ENCODE measurements around the gene RPLP1.

The RPLP1 gene

DNA sequence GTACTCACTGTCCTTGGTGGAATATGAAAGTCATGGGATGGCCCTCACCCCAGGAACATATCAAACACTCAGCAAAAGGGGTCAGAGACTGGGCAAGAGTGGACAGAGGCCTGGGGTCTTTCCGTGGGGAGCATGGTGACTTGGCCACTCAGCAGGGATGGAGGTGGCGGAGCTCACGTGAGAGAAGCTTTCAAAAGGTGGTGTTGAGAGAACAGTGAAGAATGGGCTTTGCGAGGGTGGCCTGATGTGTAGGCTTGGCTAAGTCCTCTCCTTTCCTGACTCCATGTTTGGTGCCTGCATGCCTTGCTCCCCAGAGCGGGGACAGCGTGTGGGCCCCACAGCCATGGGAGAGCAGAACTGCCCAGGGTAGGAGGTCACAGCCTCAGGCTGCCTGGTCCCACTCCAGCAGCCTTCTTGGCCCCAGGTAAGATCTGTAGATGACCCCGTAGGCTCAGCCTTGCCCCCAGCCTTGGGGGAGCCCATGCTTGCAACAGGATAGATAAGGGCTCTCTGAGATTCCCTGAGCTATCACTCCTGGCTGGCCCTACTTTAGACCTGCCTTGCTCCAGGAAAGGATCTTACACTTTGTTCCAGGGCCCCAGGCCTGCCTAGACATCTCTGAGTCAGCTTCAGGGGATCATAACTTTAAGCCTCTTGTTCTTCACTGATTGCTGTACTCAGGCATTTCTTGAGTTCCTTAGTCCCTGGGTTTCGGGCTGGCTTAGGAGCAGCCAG lies 17.0 kb downstream of the RPLP1 start:
- no peak overlapping the region for H3K27ac ChIP-seq (ENCODE audit: low read depth, low read length)
- H3K79me2 ChIP-seq (ENCODE audit: control insufficient read depth, insufficient read depth, low read length, unreplicated experiment), result no peaks in the 10 kb centered on the region
- H3K4me3 ChIP-seq (ENCODE audit: low read depth, low read length), result no peak overlapping the region
- no peaks in the 10 kb centered on the region for H3K27me3 ChIP-seq (ENCODE audit: insufficient read depth, low read length)
- no peaks in the 10 kb centered on the region for H3K36me3 ChIP-seq (ENCODE audit: insufficient read depth, low read length)
- no peak overlapping the region for H2AFZ ChIP-seq (ENCODE audit: low read length, unreplicated experiment)
- H3K4me1 ChIP-seq (ENCODE audit: control insufficient read depth, insufficient read depth, low read length, unreplicated experiment), result peaks cover 16% of the 10 kb centered on the region

DNA sequence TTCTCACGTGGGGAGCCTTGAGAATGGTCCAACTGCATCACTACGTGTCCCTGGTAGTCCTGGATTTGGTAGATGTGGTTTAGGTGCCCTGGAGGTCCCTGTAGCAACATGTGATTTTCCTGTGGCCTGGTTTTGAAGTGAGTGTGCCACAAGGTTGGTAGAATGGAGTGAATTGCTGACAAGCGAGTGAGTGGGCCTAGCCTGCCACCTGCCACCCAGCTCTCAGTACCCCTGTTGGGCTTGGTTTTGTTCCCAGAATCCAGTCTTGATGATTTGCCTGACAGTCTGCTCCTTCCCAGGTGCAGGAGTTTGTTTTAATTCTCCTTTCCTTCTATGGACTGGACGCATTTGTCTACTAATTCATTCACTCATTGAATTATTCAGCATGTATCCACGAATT lies 19.4 kb downstream of the RPLP1 start:
- Histone ChIP-seq H3K36me3 (ENCODE audit: insufficient read depth, low read length) (no peaks in the 10 kb centered on the region), H3K27ac (ENCODE audit: low read depth, low read length) (no peak overlapping the region), H3K4me3 (ENCODE audit: low read depth, low read length) (no peak overlapping the region), H2AFZ (ENCODE audit: low read length, unreplicated experiment) (no peak overlapping the region), H3K4me1 (ENCODE audit: control insufficient read depth, insufficient read depth, low read length, unreplicated experiment) (peaks cover 12% of the 10 kb centered on the region), H3K79me2 (ENCODE audit: control insufficient read depth, insufficient read depth, low read length, unreplicated experiment) (no peaks in the 10 kb centered on the region), H3K27me3 (ENCODE audit: insufficient read depth, low read length) (no peaks in the 10 kb centered on the region)

DNA sequence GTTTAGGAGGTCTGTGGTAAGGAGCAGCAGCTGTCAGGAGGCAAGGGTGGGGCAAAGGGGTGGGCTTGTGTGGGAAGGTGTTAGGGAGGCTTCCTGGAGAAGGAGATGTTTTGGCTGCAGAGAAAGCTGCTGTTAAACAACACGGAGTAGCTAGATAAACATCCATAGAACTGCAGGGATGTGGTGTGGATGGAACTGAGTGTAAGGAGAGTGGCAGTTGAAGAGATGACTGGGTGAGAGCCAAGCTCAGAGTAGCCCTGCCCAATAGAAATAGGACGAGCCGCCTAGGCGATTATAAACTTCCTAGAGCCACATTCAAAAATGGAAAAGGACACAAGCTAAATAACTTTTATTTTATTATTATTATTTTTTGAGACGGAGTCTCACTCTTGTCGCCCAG lies 19.9 kb downstream of the RPLP1 start:
- Histone ChIP-seq H2AFZ (ENCODE audit: low read length, unreplicated experiment) (no peak overlapping the region), H3K79me2 (ENCODE audit: control insufficient read depth, insufficient read depth, low read length, unreplicated experiment) (no peaks in the 10 kb centered on the region), H3K4me1 (ENCODE audit: control insufficient read depth, insufficient read depth, low read length, unreplicated experiment) (peaks cover 12% of the 10 kb centered on the region), H3K27ac (ENCODE audit: low read depth, low read length) (no peak overlapping the region), H3K36me3 (ENCODE audit: insufficient read depth, low read length) (no peaks in the 10 kb centered on the region), H3K4me3 (ENCODE audit: low read depth, low read length) (no peak overlapping the region), H3K27me3 (ENCODE audit: insufficient read depth, low read length) (no peaks in the 10 kb centered on the region)

DNA sequence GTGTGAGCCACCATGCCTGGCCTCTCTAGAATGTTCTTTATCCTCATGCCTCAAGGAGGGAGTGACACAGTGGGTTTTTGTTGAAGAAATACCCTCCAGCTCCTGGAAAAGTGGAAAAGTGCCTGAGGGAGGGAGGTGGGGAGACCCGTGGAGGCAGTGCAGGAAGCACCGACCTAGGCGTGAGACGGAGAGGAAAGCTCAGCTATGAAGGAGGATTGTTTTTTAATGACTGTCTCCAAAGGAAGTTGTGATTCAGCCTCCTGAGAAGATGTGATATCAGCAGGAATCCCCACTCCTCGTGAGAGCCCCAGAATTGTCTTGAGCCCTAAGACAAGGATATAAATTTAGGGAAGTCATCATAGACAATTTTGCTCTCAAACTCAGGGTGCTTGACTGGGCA lies 21.7 kb downstream of the RPLP1 start:
- Histone ChIP-seq H2AFZ (ENCODE audit: low read length, unreplicated experiment) (peak overlapping the region; percentile 23), H3K79me2 (ENCODE audit: control insufficient read depth, insufficient read depth, low read length, unreplicated experiment) (no peaks in the 10 kb centered on the region), H3K36me3 (ENCODE audit: insufficient read depth, low read length) (no peaks in the 10 kb centered on the region), H3K27me3 (ENCODE audit: insufficient read depth, low read length) (no peaks in the 10 kb centered on the region), H3K4me1 (ENCODE audit: control insufficient read depth, insufficient read depth, low read length, unreplicated experiment) (peaks cover 12% of the 10 kb centered on the region), H3K4me3 (ENCODE audit: low read depth, low read length) (no peak overlapping the region), H3K27ac (ENCODE audit: low read depth, low read length) (no peak overlapping the region)

DNA sequence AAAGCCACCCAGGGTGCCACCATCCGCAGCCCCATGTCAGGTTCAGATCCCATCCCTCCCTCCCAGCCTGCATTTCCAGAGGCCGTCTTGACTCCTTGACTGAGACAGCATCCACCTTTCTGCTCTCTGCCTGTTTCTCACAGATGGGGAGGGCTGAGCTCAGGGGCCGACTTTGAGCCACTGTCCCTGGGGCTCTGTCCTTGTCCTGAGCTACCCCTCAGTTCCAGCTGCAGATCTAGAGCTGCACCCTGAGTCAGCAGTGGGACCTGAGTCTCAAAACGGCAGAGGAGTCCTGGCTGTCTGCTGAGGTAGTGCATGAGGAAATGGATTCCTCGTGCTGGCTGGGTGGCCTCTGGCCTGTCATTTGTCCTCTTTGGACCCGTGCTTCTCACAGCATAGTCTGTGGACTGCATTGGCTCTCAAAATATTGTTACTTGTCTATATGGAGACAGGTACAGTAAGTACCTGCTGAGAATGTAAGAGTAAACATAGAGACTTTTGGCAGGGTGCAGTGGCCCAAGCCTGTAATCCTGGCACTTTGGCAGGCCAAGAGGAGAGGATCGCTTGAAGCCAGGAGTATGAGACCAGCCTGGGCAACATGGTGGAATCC lies 22.3 kb downstream of the RPLP1 start:
- Histone ChIP-seq H3K4me1 (ENCODE audit: control insufficient read depth, insufficient read depth, low read length, unreplicated experiment) (peaks cover 12% of the 10 kb centered on the region), H3K27me3 (ENCODE audit: insufficient read depth, low read length) (no peaks in the 10 kb centered on the region), H3K4me3 (ENCODE audit: low read depth, low read length) (no peak overlapping the region), H2AFZ (ENCODE audit: low read length, unreplicated experiment) (no peak overlapping the region), H3K36me3 (ENCODE audit: insufficient read depth, low read length) (no peaks in the 10 kb centered on the region), H3K79me2 (ENCODE audit: control insufficient read depth, insufficient read depth, low read length, unreplicated experiment) (no peaks in the 10 kb centered on the region), H3K27ac (ENCODE audit: low read depth, low read length) (no peak overlapping the region)

DNA sequence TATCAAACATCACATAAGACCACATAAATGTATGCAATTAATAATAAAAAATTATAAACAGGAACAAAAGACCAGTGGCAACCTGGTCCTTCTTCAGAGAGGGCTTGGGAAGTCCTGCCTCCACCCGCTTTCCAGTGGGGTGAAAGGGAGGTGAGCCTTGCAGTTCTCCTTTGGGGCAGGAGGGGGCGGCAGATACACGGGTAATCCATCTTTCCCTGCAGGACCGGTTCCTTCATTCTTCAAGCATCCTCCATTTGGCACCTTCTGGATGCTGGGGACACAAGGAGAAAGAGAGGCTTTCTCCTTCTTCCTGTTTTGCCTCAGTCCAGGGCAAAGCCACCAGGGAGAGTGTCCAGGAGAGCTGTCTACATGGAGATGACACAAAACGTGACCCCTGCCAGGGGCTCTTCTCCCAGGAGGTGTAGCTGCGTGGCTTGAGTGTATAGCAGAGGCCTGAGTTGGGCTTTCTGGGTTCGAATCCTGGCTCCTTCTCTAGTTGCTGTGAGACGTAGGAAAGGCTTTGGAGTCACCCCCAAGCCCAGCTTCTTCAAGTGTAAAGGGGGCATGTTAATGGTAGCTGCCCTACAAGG lies 23.2 kb downstream of the RPLP1 start:
- Histone ChIP-seq H2AFZ (ENCODE audit: low read length, unreplicated experiment) (no peak overlapping the region), H3K79me2 (ENCODE audit: control insufficient read depth, insufficient read depth, low read length, unreplicated experiment) (no peaks in the 10 kb centered on the region), H3K27me3 (ENCODE audit: insufficient read depth, low read length) (no peaks in the 10 kb centered on the region), H3K4me1 (ENCODE audit: control insufficient read depth, insufficient read depth, low read length, unreplicated experiment) (peaks cover 12% of the 10 kb centered on the region), H3K4me3 (ENCODE audit: low read depth, low read length) (no peak overlapping the region), H3K27ac (ENCODE audit: low read depth, low read length) (no peak overlapping the region), H3K36me3 (ENCODE audit: insufficient read depth, low read length) (no peaks in the 10 kb centered on the region)

DNA sequence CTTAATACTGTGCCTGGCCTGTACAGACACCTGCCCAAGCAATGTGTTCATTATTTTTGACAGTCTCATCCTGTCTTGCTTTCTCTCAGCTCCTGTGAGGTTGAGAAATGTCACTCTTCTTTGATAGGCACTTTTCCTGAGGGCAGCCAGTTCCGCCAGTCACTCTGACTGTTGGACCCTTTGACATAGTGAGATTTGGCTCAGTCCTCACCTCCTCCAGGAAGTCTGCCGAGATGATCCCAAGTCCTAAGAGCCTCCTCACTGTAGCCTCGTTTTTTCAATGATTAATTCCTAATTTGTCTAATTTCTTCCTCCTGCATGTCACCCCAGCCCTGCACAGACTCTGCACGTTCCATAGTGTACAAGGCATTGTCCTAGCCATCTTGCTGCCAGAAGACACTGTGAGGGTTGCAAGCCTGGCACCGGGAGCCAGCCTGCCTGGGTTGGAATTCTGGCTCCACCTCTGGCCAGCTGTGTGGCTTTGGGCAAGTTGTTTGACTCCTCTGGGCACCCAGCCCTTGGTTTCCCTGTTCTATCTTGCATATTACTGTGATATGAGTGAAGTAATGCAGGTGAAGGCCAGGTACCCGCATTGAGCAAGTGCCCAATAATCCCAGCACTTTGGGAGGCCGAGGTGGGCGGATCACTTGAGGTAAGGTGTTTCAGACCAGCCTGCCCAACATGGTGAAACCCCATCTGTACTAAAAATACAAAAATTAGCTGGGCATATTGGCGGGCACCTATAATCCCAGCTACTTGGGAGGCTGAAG lies 24.3 kb downstream of the RPLP1 start:
- Histone ChIP-seq H3K27me3 (ENCODE audit: insufficient read depth, low read length) (no peaks in the 10 kb centered on the region), H3K79me2 (ENCODE audit: control insufficient read depth, insufficient read depth, low read length, unreplicated experiment) (no peaks in the 10 kb centered on the region), H3K4me1 (ENCODE audit: control insufficient read depth, insufficient read depth, low read length, unreplicated experiment) (peaks cover 12% of the 10 kb centered on the region), H3K36me3 (ENCODE audit: insufficient read depth, low read length) (no peaks in the 10 kb centered on the region), H2AFZ (ENCODE audit: low read length, unreplicated experiment) (no peak overlapping the region), H3K4me3 (ENCODE audit: low read depth, low read length) (no peak overlapping the region), H3K27ac (ENCODE audit: low read depth, low read length) (no peak overlapping the region)

DNA sequence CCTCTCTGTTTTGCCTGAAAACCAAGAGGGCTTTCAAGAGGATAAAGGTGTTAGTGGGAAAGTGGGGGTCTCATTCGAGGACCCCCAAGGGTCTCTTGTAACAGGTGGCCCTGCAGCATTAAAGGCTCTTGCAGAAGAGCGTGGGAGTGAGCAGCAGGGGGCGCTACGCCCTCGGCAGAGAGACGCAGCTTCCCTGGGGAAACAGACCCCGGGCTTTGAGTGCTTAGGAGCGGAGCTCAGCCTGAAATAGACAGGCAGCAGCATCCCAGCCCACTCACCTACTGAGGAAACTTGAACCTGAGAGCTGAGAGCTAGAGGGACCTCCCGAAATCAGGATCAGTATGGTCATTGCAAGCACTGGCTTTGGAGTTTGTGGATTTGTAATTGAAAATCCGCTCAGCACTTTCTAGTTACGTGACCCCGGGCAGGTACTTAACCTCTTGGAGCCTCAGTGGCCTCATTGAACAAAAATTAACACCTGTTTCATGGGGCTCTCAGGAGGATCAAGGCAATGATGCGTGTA lies 25.7 kb downstream of the RPLP1 start:
- Histone ChIP-seq H2AFZ (ENCODE audit: low read length, unreplicated experiment) (no peak overlapping the region), H3K27me3 (ENCODE audit: insufficient read depth, low read length) (no peaks in the 10 kb centered on the region), H3K4me1 (ENCODE audit: control insufficient read depth, insufficient read depth, low read length, unreplicated experiment) (peaks cover 12% of the 10 kb centered on the region), H3K4me3 (ENCODE audit: low read depth, low read length) (no peak overlapping the region), H3K79me2 (ENCODE audit: control insufficient read depth, insufficient read depth, low read length, unreplicated experiment) (no peaks in the 10 kb centered on the region), H3K36me3 (ENCODE audit: insufficient read depth, low read length) (no peaks in the 10 kb centered on the region), H3K27ac (ENCODE audit: low read depth, low read length) (no peak overlapping the region)

DNA sequence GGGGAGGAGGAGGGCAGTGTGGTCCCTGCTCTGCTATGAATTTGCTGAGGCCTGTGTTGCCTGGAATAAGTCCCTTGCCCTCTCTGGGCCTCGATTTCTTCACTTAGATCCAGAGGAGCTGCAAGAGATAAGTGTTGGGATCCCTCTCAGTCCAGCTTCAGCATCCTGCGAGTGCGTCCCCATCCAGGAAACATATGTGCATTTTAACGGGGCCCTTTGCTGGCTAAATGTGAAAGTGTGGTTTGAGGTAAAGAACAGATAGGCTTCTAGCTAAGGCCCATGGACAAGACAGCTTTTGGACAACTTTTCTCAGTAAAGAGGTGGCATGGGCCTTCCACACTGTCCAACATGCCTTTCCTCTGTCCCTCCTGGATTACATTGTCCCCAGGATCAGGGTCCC lies 26.5 kb downstream of the RPLP1 start:
- H3K27me3 ChIP-seq (ENCODE audit: insufficient read depth, low read length), result no peaks in the 10 kb centered on the region
- H3K4me1 ChIP-seq (ENCODE audit: control insufficient read depth, insufficient read depth, low read length, unreplicated experiment), result peaks cover 11% of the 10 kb centered on the region
- H3K79me2 ChIP-seq (ENCODE audit: control insufficient read depth, insufficient read depth, low read length, unreplicated experiment), result no peaks in the 10 kb centered on the region
- H3K27ac ChIP-seq (ENCODE audit: low read depth, low read length), result no peak overlapping the region
- no peak overlapping the region for H2AFZ ChIP-seq (ENCODE audit: low read length, unreplicated experiment)
- H3K36me3 ChIP-seq (ENCODE audit: insufficient read depth, low read length), result no peaks in the 10 kb centered on the region
- H3K4me3 ChIP-seq (ENCODE audit: low read depth, low read length), result no peak overlapping the region

DNA sequence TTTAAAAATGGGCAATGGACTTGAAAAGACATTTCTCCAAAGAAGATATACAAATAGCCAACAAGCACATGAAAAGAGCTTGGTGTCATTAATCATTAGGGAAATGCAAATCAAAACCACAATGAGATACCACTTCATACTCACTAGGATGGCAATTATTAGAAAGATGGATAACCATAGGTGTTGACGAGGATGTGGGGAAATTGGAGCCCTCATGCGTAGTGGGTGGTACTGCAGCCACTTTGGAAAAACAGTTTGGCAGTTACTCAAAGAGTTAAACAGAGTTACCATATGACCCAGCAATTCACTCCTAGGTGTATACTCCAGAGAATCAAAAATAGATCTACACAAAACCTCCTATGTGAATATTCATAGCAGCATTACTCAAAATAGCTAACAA lies 27.4 kb downstream of the RPLP1 start:
- H3K79me2 ChIP-seq (ENCODE audit: control insufficient read depth, insufficient read depth, low read length, unreplicated experiment), result no peaks in the 10 kb centered on the region
- H3K27me3 ChIP-seq (ENCODE audit: insufficient read depth, low read length), result no peaks in the 10 kb centered on the region
- no peak overlapping the region for H3K27ac ChIP-seq (ENCODE audit: low read depth, low read length)
- H3K4me3 ChIP-seq (ENCODE audit: low read depth, low read length), result no peak overlapping the region
- no peaks in the 10 kb centered on the region for H3K36me3 ChIP-seq (ENCODE audit: insufficient read depth, low read length)
- H2AFZ ChIP-seq (ENCODE audit: low read length, unreplicated experiment), result no peak overlapping the region
- H3K4me1 ChIP-seq (ENCODE audit: control insufficient read depth, insufficient read depth, low read length, unreplicated experiment), result peaks cover 3% of the 10 kb centered on the region
